HG03064 (cell line): ENCODE results near the gene OTOL1.
"Not testable (repeated sequence)": the region's sequence is repeated elsewhere in the genome, so short reads cannot be mapped to it uniquely, and the experiment has no call there.

Source experiments
- ATAC-seq: cut with Tn5 transposase; IDR thresholded peaks from one replicate; pipeline ENCODE4 v1.9.1; 2021; ENCODE audit warnings: low read depth; ENCODE audit not compliant: unreplicated experiment

OTOL1 gene

DNA sequence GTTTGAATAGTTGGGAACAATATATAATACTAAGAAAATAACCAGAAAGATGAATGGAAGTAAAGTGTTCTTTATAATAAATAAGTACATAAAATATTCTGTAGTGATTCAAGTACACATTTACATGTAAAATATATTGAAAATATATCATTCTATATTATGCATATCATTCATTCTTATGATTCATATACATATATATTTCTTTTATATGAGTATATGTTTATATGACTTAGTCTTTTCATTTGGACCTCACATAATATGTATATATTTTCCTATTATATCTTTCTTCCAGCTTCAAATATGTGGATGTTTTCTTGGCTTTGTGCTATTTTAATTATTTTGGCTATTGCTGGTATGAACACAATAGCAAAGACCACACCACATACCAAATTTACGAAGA is at the start of gene OTOL1:
Gene OTOL1, plus strand, starts transcription at position 301 of the 400 bp plus-strand sequence. Its CDS starts 0 bp downstream, at position 301.
- no peak for ATAC-seq

DNA sequence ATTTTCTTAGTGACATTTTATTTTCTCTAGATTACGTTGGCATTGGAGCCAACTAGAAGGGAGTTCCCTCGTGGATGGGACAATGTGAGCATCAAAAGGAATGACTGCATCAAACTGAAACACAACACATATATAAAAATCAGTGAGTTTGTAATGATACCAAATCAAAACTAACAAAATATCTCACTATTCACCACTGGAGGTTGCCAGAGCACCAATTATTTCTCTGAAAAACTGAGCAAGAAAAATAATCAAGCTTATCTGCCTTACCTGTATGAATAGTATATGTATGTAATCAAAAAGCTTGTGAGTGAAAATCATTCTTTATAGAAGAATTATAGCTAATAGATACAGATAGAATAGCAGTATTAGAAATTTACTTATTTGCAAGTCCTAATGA is 46.8 kb upstream of the OTOL1 start:
- ATAC-seq = no peak

DNA sequence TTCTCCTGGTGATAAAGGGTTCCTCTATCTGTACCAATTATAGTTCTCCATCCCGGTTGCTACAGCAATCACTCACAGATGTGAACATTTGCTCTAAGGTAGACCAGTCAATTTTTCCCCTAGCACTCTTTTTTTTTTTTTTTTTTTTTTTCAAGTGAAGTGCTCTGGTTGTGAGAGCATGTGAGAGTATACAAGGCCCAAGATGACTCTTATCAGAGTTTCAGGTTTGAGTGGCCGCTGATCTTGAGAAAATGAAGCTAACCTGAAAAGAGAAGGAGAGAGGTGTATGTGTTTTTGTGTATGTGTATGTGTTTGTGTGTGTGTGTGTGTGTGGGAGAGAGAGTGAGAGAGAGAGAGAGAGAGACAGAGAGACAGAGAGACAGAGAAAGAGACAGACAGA is 44.4 kb upstream of the OTOL1 start:
- no peak for ATAC-seq

DNA sequence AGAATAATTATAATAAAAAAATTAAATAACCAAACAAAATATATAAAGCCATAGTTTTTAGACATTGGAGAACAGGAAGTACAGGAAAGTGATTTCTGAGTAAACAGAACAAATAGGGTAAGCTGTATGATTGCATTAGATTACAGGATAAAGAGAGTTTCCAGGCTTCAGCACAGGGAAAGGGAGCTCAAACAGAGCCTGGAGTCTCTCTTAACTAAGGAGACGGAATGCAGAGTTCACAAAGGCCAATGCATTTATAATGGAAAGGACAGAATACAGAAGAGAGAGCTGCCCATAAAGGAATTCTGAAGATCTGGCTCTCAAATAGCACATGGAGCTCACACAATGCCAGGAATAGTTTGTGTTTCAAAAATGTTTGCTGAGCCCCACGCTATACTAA is 42.0 kb upstream of the OTOL1 start:
- ATAC-seq = no peak

DNA sequence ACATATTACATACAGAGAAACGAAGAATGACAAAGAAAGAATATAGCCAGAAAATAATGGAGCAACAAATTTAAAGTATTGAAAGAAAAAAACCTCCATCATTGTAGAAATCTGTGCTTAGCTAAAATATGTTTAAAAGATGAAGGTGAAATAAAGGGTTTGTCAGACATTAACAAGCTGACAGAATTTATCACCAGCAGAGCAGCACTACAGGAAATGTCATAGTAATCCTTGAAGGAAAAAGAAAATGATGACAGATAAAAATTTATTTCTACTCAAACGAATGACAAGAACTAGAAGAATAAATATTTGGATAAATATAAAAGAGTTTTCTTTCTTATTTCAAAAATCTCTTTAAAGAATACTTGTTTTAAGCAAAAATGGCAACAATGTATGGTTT is 40.6 kb upstream of the OTOL1 start:
- ATAC-seq = no peak

DNA sequence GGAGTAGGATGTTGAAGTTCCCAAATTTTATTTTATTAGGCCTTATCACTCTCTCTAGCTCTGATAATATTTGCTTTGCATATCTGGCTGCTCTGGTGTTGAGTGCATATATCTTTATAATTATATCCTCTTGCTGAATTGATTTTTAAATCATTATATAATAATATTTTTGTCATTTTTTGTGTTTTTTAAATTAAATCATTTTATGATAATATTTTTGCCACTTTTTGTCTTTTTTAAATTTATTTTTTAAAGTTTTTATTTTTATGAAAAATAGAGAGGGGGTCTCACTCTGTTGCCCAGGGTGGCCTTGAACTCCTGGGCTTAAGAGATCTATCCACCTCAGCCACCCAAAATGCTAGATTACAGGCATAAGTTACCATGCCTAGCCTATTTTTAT is 34.5 kb upstream of the OTOL1 start:
- ATAC-seq = no peak

DNA sequence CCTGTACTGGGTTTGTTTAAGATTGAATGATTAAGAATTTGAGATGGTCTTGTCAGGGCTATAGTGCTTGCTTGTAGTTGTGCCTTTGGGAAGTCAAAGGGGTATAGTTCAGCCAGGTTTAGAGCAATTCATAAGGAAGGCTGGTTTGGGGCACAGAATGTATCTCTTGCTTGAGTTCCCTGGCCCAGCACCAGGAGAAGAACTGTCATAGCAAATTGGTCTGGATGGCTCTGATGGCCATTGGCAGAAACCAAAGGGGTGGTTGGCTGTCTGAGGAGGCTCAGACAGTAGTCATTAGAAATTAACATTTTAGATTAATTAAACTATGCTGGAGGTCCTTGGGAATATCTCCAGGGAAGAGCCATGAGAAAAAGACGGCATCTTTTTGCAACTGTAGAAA is 25.4 kb upstream of the OTOL1 start:
- no peak for ATAC-seq

DNA sequence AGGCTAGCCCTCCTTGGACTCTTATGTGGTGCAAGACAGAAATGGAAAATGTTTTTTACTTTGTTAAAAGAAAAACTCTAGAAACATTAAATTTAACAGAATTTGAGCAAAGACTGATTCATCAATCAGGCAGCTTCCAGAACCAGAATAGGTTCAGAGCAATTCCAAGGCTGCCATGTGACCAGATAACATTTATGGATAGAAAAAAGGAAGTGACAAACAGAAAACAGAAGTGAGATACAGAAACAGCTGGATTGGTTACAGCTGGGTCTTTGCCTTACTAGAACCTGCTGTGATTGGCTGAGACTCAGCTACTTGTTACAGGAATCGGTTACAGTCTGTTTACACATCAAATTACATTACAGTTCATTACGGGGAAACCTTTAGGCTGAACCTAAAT is 22.5 kb upstream of the OTOL1 start:
- no peak for ATAC-seq

DNA sequence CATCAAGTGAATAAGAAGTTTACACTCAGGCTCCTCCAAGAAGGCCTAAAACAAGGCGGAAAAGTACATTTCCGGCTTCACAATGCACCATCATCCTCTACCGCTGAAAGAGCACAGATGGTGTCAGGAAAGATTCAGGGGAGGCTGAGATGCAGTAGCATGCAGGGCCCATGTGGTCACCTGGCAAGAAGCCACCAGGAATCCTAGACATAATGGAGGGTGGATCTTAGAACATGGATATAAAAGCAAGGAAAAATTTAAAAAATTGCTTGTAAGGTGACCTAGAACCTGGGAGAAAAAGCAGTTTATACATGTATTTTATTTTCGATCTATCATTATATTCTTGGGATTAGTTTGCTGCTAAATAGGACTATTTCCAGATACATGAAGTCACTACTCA is 21.9 kb upstream of the OTOL1 start:
- ATAC-seq = no peak

DNA sequence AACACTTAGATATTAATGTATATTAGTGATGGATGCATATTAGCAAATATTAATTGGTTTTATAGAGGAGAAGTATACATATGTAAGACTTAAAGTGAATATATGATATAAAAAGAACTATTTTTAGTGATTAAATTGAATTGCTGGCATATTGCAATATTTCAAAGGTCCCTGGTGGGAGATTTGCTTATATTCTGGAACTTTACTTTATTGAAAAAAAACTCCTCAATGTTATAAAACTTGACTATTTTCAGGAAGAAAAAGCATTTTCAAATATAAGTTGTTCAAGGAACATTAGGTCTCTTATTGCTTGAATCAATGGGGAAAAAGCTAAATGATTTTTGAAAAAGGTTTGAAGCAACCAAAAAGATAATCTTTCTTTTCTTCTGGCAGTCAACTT is 21.4 kb upstream of the OTOL1 start:
- no peak for ATAC-seq

DNA sequence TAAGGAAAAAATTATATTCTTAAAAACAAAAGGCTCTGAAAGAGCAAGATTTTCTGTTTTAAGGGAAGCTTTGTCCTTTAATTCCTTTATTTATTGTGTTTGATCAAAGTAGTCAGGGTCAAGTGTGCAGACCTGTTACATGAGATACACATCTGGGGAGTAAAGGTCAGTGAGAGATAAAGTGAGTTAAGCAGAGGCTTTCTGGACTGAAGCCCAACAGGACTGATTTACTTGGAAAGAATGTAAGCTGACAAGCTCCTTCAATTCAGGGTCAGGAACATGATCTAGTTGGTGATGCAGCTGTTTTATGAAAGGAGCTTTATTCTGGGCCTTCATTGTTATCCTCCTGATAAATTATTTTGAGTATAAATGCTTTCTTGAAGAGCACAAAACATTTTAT is 20.7 kb upstream of the OTOL1 start:
- ATAC-seq = no peak

DNA sequence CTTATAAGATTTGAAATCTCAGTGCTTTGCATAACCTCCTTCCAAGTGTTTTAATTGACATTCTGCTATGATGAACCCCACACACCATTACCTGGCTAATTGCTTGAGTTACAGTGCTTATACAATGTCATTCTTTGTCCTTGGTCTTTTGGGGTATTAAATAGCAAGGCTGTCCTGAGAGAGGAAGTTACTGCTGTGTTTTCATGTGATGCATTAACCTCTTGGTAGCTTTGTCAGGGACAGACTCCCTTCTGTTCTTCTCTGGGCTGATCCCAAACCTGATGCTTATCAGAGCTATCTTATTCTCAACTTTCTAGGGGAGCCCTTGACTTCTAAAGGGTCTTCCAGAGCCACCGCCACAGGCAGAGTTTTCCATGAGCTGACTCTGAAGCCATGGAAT is 12.4 kb upstream of the OTOL1 start:
- no peak for ATAC-seq

DNA sequence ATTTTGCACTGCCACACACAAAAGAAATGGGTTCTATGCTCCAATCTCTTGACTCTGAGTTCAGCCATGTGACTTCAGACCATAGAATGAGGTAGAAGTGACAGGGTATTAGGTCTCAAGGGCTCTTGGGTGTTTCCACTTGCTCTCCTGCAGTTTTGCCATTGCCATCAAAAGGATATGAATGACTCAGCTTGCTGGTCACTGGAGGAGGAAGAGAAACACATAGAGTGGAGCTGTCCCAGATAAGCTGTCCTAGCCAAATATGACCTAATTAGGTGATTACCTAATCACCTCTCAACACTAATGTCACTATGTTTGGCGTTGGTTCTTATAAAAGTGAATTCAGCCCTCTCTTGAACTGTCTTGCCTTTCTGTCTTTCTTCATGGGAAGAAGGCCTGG is 8.3 kb upstream of the OTOL1 start:
- not testable (repeated sequence) for ATAC-seq

DNA sequence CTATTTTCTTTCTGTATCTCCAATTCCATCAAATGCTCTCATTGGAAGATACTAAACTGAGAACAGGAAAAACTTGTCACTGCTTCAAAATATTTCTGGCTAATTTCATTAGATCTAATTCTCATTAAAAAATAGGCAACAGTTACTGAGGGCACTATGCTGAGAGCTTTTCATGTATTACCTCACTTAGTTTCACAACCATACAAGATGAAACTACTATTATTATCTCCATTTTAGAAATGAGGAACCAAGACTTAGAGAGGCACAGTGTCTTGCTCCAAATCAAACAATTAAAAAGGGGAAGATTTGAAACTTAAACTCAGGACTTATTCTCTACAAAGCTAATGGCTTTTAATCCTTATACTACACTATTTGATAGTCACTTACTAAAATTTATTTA is 7.2 kb upstream of the OTOL1 start:
- peak; percentile 99 for ATAC-seq

DNA sequence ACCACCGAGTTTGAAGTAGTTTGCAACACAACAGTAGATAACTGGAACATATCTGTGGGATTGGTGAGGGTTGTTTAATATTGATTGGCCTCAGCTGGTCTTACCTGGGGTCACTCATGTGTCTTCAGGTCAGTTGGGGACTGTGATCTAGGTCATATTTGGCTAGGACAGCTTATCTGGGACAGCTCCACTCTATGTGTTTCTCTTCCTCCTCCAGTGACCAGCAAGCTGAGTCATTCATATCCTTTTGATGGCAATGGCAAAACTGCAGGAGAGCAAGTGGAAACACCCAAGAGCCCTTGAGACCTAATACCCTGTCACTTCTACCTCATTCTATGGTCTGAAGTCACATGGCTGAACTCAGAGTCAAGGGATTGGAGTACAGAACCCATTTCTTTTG is 5.8 kb upstream of the OTOL1 start:
- not testable (repeated sequence) for ATAC-seq

DNA sequence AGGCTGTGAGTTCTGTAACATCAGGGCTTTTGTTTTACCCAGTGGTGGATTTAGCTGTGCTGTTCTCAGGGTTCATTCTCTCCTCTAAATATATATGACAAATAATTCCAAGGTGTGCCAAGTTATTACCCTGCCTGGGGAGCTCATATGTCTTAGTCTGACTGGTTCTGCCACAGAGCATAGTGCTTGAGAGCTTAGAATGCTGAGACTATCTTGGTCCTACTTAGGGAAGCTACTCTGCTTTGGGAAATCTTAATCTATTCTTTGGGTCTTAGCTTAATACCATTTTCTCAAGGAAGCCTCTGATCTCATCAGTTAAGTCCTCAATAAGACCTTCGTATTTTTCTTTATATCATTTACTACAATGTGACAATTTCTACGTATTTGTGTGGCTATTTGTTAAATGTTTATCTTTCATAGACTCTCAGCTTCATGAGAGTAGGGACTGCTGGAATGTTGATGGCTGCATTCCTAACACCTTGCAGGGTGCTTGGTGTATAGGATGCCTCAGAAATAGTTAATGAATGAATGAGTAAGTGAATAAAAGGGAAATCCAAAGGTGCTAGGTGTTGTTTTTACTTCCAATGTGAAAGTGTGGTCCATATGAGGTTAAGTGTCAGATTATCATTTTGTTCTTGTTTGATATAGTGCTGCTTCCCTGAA is 1.8 kb downstream of the OTOL1 start:
- ATAC-seq = no peak

DNA sequence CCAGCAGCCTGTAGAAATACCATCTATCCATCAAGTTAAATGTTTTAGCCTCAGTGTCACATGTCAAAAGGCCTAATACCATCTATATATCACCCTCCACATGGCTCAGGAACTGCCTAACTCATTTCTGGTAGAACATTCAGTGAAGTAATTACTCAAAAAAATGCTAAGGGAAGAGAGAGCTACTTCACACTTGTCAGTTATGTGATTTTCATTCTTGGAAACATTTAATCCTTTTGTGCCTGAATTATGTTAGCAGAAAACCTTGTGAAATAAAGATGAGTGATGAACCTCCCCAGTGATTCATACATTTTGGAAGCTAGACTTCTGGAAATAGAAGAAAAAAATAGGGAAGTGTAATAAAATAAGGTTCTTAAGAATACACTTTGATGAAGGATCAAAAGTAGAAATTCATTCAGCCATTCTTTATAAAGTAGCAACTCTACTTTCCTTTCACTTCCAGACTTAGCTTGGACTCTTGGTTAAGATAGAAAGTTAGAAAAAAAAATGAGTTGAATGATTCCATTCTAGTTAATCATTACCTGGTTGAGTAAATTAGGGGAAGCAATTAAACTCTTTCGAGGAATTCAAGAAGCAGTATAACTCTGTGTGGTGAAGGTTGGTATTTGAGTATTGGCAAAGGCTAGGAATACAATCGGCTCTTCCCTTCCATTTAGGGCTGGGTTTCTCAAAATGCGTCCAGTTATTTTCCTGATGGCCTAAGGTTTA is 3.6 kb downstream of the OTOL1 start:
- ATAC-seq = no peak

DNA sequence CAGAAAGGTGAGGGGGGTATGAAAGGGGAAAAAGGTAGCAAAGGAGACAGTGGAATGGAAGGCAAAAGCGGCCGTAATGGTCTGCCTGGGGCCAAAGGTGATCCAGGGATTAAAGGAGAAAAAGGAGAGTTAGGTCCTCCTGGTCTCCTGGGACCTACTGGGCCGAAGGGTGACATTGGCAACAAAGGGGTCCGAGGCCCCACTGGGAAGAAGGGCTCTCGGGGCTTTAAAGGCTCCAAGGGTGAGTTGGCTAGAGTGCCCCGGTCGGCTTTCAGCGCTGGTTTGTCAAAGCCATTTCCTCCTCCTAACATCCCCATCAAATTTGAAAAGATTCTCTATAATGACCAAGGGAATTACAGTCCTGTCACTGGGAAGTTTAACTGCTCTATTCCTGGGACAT is 6.7 kb downstream of the OTOL1 start:
- ATAC-seq = no peak

DNA sequence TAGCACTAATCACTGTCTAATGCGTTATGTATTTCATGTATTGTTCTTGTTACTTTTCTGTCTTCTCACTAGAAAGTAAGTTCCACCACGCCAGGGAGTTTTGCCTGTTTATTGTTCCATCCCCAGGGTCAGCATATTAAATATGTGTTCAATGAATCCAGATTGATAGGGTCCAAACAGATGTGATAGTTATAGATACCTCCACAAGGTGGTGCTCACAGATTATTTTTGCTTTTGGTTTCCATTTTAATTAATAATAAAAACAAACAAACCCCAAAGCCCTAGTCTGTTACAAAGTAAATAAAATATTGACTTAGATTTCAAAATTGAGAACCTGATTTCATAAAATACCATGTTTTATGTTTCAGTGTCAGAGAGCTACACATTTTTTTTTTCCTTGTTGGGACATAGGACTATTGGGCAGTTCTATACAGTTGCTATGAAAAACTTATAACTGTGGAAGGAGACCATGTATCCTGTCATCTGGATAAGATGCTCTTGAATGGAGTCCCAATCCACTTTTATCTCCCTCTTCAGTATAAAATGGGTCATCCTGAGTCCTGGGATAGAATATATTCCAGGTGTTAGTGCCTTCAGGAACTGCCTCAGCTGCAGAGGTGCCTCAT is 12.4 kb downstream of the OTOL1 start:
- ATAC-seq = peak; percentile 66

DNA sequence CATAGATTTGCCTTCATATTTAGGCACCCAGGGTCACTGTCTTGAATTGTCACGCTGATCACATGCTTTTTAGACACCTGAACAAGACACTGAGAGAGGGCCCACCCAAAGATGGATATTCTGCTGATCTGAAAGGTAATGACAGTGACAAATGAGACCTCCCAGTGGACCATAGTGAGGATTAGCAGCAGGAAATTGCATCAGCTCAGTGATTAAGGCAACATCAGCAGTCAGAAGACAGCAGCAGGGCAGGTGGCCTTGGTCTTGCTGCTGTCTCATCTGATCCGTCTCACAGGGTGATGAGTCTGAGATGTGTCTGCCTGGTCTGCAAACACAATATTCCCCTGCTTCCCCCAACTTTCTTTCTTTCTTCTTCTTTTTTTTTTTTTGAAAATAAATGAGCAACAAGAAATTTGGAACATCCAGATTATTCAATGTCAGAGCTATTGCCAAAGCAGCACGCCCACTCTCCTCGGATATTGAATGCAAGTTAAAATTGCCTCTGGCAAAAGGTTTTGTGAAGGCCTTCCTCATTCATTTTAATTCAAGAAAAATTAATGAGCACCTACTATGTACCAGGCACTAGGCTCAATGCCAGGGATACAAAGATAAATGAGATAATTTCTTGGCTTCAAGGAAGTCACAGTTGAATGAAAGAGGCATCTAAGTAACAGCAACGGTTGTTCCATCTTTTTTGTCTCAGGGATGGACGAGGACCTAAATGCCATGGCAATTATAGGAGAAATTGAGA is 14.1 kb downstream of the OTOL1 start:
- no peak for ATAC-seq

DNA sequence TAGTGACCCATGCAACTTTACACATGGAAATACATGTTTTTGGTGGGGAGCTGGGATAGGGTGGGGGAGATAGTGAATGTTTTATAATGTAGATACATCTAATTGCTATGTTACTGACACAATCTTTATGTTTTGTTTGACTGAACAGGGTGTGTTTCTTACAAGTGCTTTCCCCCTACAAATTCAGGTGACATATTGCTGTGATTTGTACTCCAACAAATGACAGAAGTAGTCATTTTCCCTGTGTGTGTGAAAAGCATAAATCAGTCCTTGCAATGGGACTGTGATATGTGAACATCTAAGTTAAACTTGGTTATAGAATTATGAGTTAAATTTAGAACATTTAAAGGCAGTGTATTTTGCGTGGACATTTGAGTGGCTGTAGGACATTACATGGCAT is 27.3 kb downstream of the OTOL1 start:
- ATAC-seq = no peak
